Keratinocyte (primary cell): ENCODE results near the gene SELENOO. TPM values are rescaled to one million over a fixed set of nuclear protein-coding genes. Genes with fewer than 3 reads are reported as not detected.

Experiments used
- DNase-seq: peaks from one replicate; pipeline ENCODE4 v3.0.0-alpha.2; 2011; ENCODE audit warnings: low read depth, missing footprints, low spot score
- FAIRE-seq: peaks from 2 replicates; lab custom pipeline; 2011; peaks lifted over from hg19 to GRCh38; lab: Jason Lieb, UNC
- H2AFZ ChIP-seq: 2 replicates; pipeline ENCODE4 v1.6.0; 2012; ENCODE audit warnings: low read length, control low read depth, inconsistent platforms; ENCODE audit not compliant: control insufficient read depth
- H3K27ac ChIP-seq: 2 replicates; pipeline ENCODE4 v1.5.1; 2011; ENCODE audit warnings: low read length; ENCODE audit not compliant: control insufficient read depth, insufficient read depth
- H3K27me3 ChIP-seq: 3 replicates; pipeline ENCODE4 v1.6.0; 2011; ENCODE audit warnings: low read length; ENCODE audit not compliant: control insufficient read depth, insufficient read depth; ENCODE audit errors: extremely low read depth
- H3K36me3 ChIP-seq, 2 experiments: 2 replicates in 1 of 2; 3 replicates in 1 of 2; pipeline ENCODE4 v1.5.1; 2011; ENCODE audit warnings: low read length in 2 of 2, mild to moderate bottlenecking in 1 of 2; ENCODE audit not compliant: control insufficient read depth in 2 of 2, insufficient read depth in 2 of 2; ENCODE audit errors: extremely low read depth in 1 of 2
- H3K4me1 ChIP-seq: 3 replicates; pipeline ENCODE4 v1.5.1; 2011; ENCODE audit warnings: low read length; ENCODE audit not compliant: control insufficient read depth, insufficient read depth; ENCODE audit errors: extremely low read depth
- H3K4me2 ChIP-seq: 3 replicates; pipeline ENCODE4 v1.6.0; 2011; ENCODE audit warnings: low read depth, low read length; ENCODE audit not compliant: control insufficient read depth, insufficient read depth; ENCODE audit errors: extremely low read depth
- H3K4me3 ChIP-seq, 3 experiments: fragments of 200-600 bp in 1 of 3; sonication (generic) in 1 of 3; 2 replicates in 2 of 3; 3 replicates in 1 of 3; pipeline ENCODE4 v1.5.1; 2011 to 2016; ENCODE audit warnings: low read length in 3 of 3, mild to moderate bottlenecking in 3 of 3, control low read depth in 2 of 3, inconsistent platforms in 1 of 3, low read depth in 1 of 3, mixed read lengths in 1 of 3, mixed run types in 1 of 3, moderate library complexity in 1 of 3; ENCODE audit not compliant: control insufficient read depth in 2 of 3, insufficient read depth in 2 of 3; ENCODE audit errors: extremely low read depth in 1 of 3
- H3K79me2 ChIP-seq: 2 replicates; pipeline ENCODE4 v1.6.0; 2012; ENCODE audit warnings: low read length; ENCODE audit not compliant: control insufficient read depth, insufficient read depth
- H3K9ac ChIP-seq: 3 replicates; pipeline ENCODE4 v1.6.0; 2011; ENCODE audit warnings: low read length; ENCODE audit not compliant: control insufficient read depth, insufficient read depth; ENCODE audit errors: extremely low read depth
- H3K9me1 ChIP-seq: 3 replicates; pipeline ENCODE4 v1.6.0; 2011; ENCODE audit warnings: low read length; ENCODE audit not compliant: control insufficient read depth, insufficient read depth; ENCODE audit errors: extremely low read depth
- H3K9me3 ChIP-seq: 2 replicates; pipeline ENCODE4 v1.5.1; 2012; ENCODE audit warnings: low read depth, low read length; ENCODE audit not compliant: control insufficient read depth
- H4K20me1 ChIP-seq: 3 replicates; pipeline ENCODE4 v1.6.0; 2011; ENCODE audit warnings: low read length; ENCODE audit not compliant: control insufficient read depth, insufficient read depth; ENCODE audit errors: extremely low read depth
- EZH2 ChIP-seq: IDR thresholded peaks from one replicate; pipeline ENCODE4 v1.6.1; 2012; ENCODE audit warnings: inconsistent platforms, mild to moderate bottlenecking, low read length, moderate library complexity
- dilution Hi-C: fragments of 300-500 bp; cut with MboI; formaldehyde crosslinking; loops from one replicate; pipeline ENCODE4 v1.7.0; 2020; ENCODE audit warnings: low sequenced_read_pairs; ENCODE audit not compliant: extremely low pct_ligation_motif_present
- polyA plus RNA-seq, 5 experiments: library from polyadenylated mRNA; depleted of rRNA in 3 of 5; stranded (reverse) in 3 of 5; stranded (forward) in 1 of 5; unstranded in 1 of 5; fragments of >200 nt; gene quantifications; 1 replicate in 1 of 5; 2 replicates in 3 of 5; 3 replicates in 1 of 5; pipeline versions ENCODE4 v1.2.1 to v1.2.3, GENCODE V29; 2011 to 2012; ENCODE audit warnings: missing spikeins in 2 of 5, low read depth in 1 of 5, low replicate concordance in 1 of 5
- TF ChIP-seq, protein P1 (sequence below), 3 experiments: IDR thresholded peaks in 1 of 3; conservative IDR thresholded peaks in 1 of 3; optimal IDR thresholded peaks in 1 of 3; 2 replicates in 2 of 3; 3 replicates in 1 of 3; pipeline versions ENCODE3 to v1.5.1; 2011; ENCODE audit warnings: low read length in 3 of 3, mild to moderate bottlenecking in 3 of 3, moderate library complexity in 2 of 3, control low read depth in 1 of 3, inconsistent platforms in 1 of 3; ENCODE audit not compliant: insufficient read depth in 2 of 3; ENCODE audit errors: extremely low read depth in 1 of 3

Gene SELENOO
- polyA plus RNA-seq, 1 donor (not counting 4 experiments of a cell fraction or from before 2014, with no cell fraction given), result 14.4 TPM

DNA sequence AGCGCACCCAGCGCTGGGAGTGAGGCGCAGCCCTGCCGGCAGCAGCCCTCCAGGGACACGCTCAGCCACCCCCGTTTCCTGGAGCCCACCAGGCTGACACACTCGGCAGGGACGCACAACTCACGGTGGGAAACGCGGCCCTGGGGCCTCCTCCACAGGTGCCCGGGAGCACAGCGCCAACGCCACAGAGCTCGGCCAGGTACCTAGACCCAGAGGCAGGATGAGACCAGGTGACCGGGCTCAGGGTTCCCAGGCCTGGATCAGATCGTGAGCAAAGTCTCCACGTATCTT lies 26.0 kb downstream of the SELENOO start:
- H3K9ac ChIP-seq, result no peak overlapping the region
- no peaks in the 10 kb centered on the region for H3K79me2 ChIP-seq
- peaks cover 9 to 30% of the 10 kb centered on the region in 2 experiments for H3K36me3 ChIP-seq
- H4K20me1 ChIP-seq, result no peaks in the 10 kb centered on the region
- no peak overlapping the region for H3K4me3 ChIP-seq
- DNase-seq (no peak), FAIRE-seq (no peak)
- H3K4me1 ChIP-seq, result no peaks in the 10 kb centered on the region
- H3K4me2 ChIP-seq, result no peak overlapping the region
- TF ChIP-seq EZH2, result no peak
- TF ChIP-seq, protein P1, sequence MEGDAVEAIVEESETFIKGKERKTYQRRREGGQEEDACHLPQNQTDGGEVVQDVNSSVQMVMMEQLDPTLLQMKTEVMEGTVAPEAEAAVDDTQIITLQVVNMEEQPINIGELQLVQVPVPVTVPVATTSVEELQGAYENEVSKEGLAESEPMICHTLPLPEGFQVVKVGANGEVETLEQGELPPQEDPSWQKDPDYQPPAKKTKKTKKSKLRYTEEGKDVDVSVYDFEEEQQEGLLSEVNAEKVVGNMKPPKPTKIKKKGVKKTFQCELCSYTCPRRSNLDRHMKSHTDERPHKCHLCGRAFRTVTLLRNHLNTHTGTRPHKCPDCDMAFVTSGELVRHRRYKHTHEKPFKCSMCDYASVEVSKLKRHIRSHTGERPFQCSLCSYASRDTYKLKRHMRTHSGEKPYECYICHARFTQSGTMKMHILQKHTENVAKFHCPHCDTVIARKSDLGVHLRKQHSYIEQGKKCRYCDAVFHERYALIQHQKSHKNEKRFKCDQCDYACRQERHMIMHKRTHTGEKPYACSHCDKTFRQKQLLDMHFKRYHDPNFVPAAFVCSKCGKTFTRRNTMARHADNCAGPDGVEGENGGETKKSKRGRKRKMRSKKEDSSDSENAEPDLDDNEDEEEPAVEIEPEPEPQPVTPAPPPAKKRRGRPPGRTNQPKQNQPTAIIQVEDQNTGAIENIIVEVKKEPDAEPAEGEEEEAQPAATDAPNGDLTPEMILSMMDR (optimal IDR thresholded peaks at IDR 0.05 in 1 of 3, IDR thresholded peaks at IDR 0.05 in 1 of 3, conservative IDR thresholded peaks at IDR 0.05 in 1 of 3; ENCODE audit: extremely low read depth in 1 of 3, insufficient read depth in 2 of 3, low read length in 3 of 3), result no peak
- H3K9me1 ChIP-seq, result no peaks in the 10 kb centered on the region
- no peaks in the 10 kb centered on the region for H3K27me3 ChIP-seq
- dilution Hi-C loops, result no loop called here
- H3K9me3 ChIP-seq, result no peaks in the 10 kb centered on the region
- H2AFZ ChIP-seq, result no peak overlapping the region
- no peak overlapping the region for H3K27ac ChIP-seq

- no peak for TF ChIP-seq EZH2
- TF ChIP-seq, protein P1 (optimal IDR thresholded peaks at IDR 0.05 in 1 of 3, IDR thresholded peaks at IDR 0.05 in 1 of 3, conservative IDR thresholded peaks at IDR 0.05 in 1 of 3; ENCODE audit: extremely low read depth in 1 of 3, insufficient read depth in 2 of 3, low read length in 3 of 3), result no peak
- Histone ChIP-seq H4K20me1 (no peaks in the 10 kb centered on the region), H3K27ac (no peak overlapping the region), H3K9me1 (no peaks in the 10 kb centered on the region), H3K9me3 (no peaks in the 10 kb centered on the region), H3K4me3 (no peak overlapping the region), H3K9ac (no peak overlapping the region), H3K4me1 (no peaks in the 10 kb centered on the region), H2AFZ (no peak overlapping the region), H3K79me2 (no peaks in the 10 kb centered on the region), H3K27me3 (no peaks in the 10 kb centered on the region), H3K4me2 (no peak overlapping the region), H3K36me3 (peaks cover 6 to 24% of the 10 kb centered on the region in 2 experiments)
- no peak for DNase-seq
- dilution Hi-C loops, result no loop called here
- no peak for FAIRE-seq
Measured at GRCh38 chr22:50227579-50228215, 26.9 kb downstream of the SELENOO start.
